Prostate gland (tissue), 2 donors: ENCODE data around the gene ZNF24.

ENCODE experiments used
- CTCF ChIP-seq, 4 experiments: fragments of 200-600 bp in 2 of 4; fragments of 450-650 bp in 2 of 4; sonication (generic) in 2 of 4; IDR thresholded peaks; 1 replicate in 3 of 4; 2 replicates in 1 of 4; pipeline ENCODE4 v1.5.1; 2016 to 2019; ENCODE audit warnings: antibody characterized with exemption in 4 of 4, mild to moderate bottlenecking in 2 of 4, moderate library complexity in 2 of 4
- POLR2AphosphoS5 ChIP-seq: sonication (generic); formaldehyde crosslinking; IDR thresholded peaks from one replicate; pipeline ENCODE4 v1.6.1; 2017; ENCODE audit warnings: antibody characterized with exemption

- TF ChIP-seq CTCF (IDR thresholded peaks at IDR 0.05) (no peak), POLR2AphosphoS5 (no peak)
These were observed 678 bp upstream of the ZNF24 start for GRCh38 chr18:35344736-35345459.
